Measurements from ENCODE around the gene LRPAP1. TPM values are rescaled to one million over a fixed set of nuclear protein-coding genes. Genes with fewer than 3 reads are reported as not detected.

LRPAP1 gene
- total RNA-seq, 1 donor from 2014 or later: 81.6 TPM

- H3K4me3 ChIP-seq (ENCODE audit: low read depth, low read length): no peak overlapping the region
- TF ChIP-seq, protein P1, sequence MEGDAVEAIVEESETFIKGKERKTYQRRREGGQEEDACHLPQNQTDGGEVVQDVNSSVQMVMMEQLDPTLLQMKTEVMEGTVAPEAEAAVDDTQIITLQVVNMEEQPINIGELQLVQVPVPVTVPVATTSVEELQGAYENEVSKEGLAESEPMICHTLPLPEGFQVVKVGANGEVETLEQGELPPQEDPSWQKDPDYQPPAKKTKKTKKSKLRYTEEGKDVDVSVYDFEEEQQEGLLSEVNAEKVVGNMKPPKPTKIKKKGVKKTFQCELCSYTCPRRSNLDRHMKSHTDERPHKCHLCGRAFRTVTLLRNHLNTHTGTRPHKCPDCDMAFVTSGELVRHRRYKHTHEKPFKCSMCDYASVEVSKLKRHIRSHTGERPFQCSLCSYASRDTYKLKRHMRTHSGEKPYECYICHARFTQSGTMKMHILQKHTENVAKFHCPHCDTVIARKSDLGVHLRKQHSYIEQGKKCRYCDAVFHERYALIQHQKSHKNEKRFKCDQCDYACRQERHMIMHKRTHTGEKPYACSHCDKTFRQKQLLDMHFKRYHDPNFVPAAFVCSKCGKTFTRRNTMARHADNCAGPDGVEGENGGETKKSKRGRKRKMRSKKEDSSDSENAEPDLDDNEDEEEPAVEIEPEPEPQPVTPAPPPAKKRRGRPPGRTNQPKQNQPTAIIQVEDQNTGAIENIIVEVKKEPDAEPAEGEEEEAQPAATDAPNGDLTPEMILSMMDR (conservative IDR thresholded peaks at IDR 0.05; ENCODE audit: low read depth, low read length): no peak
- DNase-seq (ENCODE audit: low read depth): no peak
These were observed 39.2 kb downstream of the LRPAP1 start for GRCh38 chr4:3492741-3493719.

GRCh38 chr4:3491681-3492405 lies 40.4 kb downstream of the LRPAP1 start:
- TF ChIP-seq, protein P1 (conservative IDR thresholded peaks at IDR 0.05; ENCODE audit: low read depth, low read length): no peak
- no peak for DNase-seq (ENCODE audit: low read depth)
- no peak overlapping the region for H3K4me3 ChIP-seq (ENCODE audit: low read depth, low read length)

DNA sequence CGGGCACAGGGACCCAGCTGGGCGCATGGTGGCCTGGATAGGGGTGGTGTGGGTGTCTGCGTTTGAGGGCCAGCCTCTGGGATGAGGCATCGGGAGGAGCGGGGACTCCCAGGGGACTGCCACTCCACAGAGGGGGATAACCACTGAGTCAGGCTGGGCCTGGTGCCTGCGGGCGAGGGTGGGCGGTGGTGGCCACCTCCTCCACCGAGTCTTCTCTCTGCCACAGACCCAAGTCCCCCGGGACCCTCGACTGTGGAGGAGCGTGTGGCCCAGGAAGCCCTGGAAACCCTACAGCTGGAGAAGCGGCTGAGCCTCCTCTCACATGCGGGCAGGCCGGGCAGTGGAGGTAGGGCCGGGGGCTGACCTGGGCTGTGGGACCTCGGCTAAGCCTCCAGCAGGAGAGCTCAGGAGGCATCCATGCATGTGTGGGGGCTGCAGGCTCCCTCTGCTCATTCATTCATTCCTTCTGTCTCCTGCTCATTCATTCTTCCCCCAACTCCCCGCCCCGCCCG lies 42.7 kb downstream of the LRPAP1 start:
- no peak for DNase-seq (ENCODE audit: low read depth)
- TF ChIP-seq, protein P1 (conservative IDR thresholded peaks at IDR 0.05; ENCODE audit: low read depth, low read length): no peak

GRCh38 chr4:3488820-3489219 lies 43.4 kb downstream of the LRPAP1 start:
- H3K4me3 ChIP-seq (ENCODE audit: low read depth, low read length): no peak overlapping the region
- no peak for DNase-seq (ENCODE audit: low read depth)
- TF ChIP-seq, protein P1 (conservative IDR thresholded peaks at IDR 0.05; ENCODE audit: low read depth, low read length): no peak

More for the DNA sequence above, 42.7 kb downstream of the LRPAP1 start:
- no peak overlapping the region for H3K4me3 ChIP-seq (ENCODE audit: low read depth, low read length)

DNA sequence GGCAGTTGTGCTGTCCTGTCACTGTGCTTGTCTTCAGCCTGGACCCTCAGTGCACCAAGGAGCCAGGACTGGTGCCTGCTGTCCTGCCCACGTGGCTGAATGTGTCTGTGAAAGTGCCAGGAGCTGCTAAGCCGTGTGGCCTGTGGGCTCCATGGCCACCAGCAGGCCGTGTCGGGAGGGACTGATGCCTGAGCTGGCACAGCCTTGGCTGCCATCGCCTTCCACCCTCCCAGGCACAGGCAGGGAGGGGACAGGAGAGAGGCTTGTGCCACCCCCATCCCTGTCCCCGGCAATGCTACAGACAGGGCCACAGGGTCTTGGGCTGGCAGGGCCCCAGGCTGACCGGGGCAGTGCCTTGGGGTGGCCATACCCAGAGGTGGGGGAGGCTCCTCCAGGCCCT lies 44.4 kb downstream of the LRPAP1 start:
- no peak overlapping the region for H3K4me3 ChIP-seq (ENCODE audit: low read depth, low read length)
- TF ChIP-seq, protein P1 (conservative IDR thresholded peaks at IDR 0.05; ENCODE audit: low read depth, low read length): no peak
- DNase-seq (ENCODE audit: low read depth): no peak

DNA sequence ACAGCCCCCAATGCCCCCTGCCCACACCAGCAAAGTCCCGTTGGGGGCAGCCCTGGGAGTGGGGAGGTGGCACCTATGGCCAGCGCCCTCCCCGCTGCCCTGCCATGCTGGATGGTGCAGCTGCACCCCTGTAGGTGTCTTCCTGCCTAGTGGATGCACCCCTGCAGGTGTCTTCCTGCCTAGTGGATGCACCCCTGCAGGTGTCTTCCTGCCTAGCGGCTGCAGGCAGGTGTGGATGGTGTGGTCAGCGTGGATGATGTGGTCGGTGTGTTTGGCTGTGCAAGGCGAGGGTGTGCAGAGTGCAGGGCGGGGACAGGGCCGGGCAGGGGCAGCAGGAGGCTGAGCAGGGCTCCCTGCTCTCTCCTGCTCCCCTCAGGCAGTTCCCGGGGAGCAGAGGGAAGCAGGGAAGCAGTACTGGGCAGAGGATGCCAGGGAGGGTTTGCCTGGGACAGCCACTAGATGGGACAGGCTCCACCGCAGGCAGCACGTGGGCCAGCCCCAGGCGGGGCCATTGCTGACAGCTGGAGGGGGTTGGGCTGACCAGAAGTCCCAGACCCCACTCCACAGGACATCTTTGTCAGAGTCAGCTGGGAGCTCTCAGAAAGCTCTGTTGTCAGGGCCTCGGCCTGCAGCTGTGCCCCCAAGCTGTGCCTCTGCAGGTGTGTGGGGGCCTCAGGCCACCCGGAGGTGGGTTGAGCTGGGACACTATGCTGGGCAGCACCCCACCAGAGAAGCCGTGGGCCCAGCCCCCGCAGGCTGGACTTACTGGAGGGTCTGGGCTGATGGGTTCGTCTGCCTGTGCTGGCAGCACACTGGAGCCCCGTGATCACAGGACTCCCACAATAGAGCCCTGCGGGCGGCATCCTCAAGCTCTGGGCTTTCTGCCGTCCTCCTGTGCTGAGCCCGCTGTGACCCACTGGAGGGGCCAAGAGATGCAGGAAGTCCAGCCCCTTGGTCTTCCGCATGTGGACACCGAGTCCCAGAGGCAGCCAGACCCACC lies 45.4 kb downstream of the LRPAP1 start:
- TF ChIP-seq, protein P1 (conservative IDR thresholded peaks at IDR 0.05; ENCODE audit: low read depth, low read length): no peak
- DNase-seq (ENCODE audit: low read depth): no peak
- no peak overlapping the region for H3K4me3 ChIP-seq (ENCODE audit: low read depth, low read length)
